Fibroblast of villous mesenchyme (primary cell): ENCODE measurements around the gene RAB4A. TPM values are rescaled to one million over a fixed set of nuclear protein-coding genes. Genes with fewer than 3 reads are reported as not detected.

Experiments used
- DNase-seq: peaks from one replicate; pipeline ENCODE4 v3.0.0-alpha.2; 2010; ENCODE audit warnings: low read depth
- H3K4me3 ChIP-seq: 2 replicates; pipeline ENCODE4 v1.5.1; 2011; ENCODE audit warnings: low read depth, mild to moderate bottlenecking, low read length
- total RNA-seq: library from RNA; depleted of rRNA; stranded (reverse); fragments of >200 nt; gene quantifications from 2 replicates; pipeline ENCODE4 v1.2.3, GENCODE V29; 2012
- TF ChIP-seq, protein P1 (sequence below): IDR thresholded peaks from 2 replicates; pipeline ENCODE4 v1.5.1; 2012; ENCODE audit warnings: low read depth, mild to moderate bottlenecking, low read length; ENCODE audit not compliant: insufficient read depth

Gene RAB4A
- total RNA-seq, 1 donor, result 18.6 TPM

GRCh38 chr1:229231754-229232119 lies 39.2 kb upstream of the RAB4A start:
- no peak overlapping the region for H3K4me3 ChIP-seq
- TF ChIP-seq, protein P1, sequence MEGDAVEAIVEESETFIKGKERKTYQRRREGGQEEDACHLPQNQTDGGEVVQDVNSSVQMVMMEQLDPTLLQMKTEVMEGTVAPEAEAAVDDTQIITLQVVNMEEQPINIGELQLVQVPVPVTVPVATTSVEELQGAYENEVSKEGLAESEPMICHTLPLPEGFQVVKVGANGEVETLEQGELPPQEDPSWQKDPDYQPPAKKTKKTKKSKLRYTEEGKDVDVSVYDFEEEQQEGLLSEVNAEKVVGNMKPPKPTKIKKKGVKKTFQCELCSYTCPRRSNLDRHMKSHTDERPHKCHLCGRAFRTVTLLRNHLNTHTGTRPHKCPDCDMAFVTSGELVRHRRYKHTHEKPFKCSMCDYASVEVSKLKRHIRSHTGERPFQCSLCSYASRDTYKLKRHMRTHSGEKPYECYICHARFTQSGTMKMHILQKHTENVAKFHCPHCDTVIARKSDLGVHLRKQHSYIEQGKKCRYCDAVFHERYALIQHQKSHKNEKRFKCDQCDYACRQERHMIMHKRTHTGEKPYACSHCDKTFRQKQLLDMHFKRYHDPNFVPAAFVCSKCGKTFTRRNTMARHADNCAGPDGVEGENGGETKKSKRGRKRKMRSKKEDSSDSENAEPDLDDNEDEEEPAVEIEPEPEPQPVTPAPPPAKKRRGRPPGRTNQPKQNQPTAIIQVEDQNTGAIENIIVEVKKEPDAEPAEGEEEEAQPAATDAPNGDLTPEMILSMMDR, result no peak
- no peak for DNase-seq

DNA sequence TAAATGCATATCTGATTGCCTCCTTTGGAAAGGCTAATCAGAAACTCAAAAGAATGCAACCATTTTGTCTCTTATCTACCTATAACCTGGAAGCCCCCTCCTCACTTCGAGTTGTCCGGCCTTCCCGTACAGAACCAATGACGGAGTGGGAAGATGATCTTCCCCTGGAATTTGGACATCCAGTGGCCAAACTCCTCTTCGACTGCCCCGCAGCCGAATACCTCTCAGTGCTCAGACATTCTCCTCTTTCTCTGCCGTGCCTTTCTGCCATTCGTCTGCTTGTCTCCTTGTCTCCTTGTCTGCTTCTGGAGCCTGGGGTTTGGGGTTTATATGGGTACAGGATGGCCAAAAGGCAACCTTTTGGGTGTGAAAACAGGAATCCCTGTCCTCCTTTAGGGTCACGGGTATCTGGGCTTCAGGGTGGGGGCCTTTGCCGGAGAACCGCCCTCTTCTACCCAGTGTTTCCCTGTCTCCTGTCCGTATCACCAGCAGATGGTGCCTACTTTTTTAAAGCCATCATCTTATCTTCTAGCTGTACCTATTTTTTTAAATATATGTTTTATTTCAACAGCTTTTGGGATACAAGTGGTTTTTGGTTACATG lies 35.9 kb upstream of the RAB4A start:
- no peak overlapping the region for H3K4me3 ChIP-seq
- no peak for DNase-seq
- TF ChIP-seq, protein P1, result no peak

DNA sequence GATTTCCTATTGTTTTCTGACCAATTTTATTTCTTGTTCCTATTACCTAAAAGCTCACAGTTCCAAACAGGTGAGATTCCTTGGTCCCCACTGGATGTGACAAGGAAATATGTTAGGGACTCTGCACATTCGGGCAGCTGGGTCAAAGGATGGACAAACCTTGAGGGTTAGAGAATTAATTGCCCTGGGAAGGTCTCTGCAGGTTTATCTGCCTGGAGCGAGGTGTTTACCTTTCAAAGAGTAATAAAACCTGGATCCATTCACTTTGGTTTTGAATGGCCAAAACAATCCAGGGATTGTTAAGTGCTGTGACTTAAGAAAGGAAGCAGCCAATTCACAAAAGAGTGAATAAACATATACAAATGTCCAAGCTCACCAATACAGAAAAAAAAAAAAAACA lies 33.6 kb upstream of the RAB4A start:
- H3K4me3 ChIP-seq, result no peak overlapping the region
- TF ChIP-seq, protein P1, result no peak
- DNase-seq, result no peak

DNA sequence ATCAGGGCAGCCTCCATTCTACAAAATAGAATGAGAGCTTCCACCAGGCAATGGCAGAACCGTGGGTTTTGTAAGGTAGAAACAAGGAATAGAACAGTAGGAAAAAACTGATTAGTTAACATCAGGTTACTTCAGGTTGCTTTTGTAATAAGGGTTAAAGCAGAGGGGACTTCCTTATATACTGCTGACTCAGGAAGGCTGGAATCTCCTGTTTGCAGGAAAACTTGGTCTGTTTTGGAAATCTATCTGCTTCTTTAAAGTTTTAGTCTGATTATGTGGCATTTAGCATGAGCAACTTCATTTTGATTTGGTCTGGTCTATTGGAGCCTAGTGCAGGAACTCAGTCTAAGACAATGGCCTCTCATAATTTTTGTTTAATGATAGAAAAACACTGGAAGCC lies 32.7 kb upstream of the RAB4A start:
- TF ChIP-seq, protein P1, result no peak
- H3K4me3 ChIP-seq, result no peak overlapping the region
- no peak for DNase-seq

DNA sequence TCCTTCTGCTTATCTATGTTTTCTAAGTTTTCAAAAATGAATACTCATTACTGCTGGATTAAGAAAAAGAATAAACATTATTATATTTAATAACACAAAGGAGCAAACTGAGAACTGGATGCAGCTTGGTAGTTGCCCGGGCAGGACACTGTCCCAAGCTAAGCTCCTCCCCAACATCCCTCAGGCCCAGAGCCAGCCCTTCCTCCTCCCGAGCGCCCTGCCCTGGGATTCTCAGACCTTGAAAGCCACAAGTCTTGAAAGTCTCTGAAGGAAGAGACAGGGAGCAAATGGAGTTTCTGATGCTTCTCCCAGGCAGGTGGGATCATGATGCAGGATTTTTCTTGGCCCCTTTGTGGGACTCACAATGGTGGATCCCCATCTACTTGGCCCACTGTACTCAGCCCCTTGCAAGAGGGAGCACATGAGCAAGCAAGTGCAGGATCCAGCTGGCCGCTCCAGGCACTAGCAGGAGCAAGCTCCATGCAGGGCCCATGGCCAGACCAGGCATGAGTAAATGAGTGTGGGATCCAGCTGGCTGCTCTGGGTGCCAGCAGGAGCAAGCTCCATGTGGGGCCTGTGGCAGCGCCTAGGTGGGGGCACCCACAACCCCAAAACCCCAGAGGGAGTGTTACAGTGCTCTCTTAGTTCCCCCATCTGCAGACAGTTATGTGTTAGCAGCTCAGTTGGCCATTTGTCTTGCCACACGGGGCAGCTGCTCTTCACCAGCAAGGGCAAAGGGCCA lies 32.1 kb upstream of the RAB4A start:
- DNase-seq, result no peak
- TF ChIP-seq, protein P1, result no peak
- H3K4me3 ChIP-seq, result no peak overlapping the region

DNA sequence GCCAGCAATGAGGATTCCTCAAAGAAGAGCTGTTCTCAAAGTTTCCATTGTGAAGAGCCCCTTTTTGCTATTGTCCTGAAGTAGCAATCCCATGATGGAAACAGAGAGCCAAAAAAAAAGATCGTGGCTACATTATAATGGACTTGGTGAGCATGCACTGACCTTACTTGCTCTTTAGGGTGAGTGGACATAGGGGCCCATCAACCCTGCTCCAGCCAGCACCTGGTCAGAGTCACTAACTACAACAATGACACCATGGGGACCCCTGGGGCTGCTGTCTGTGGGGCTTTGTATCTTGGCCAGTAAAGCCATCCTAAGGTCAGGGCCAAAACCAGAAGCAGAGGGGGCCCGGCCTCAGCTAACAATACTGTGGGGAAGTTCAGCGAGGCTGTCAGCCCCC lies 30.4 kb upstream of the RAB4A start:
- H3K4me3 ChIP-seq, result no peak overlapping the region
- DNase-seq, result no peak
- TF ChIP-seq, protein P1, result no peak

- H3K4me3 ChIP-seq, result no peak overlapping the region
- no peak for DNase-seq
- TF ChIP-seq, protein P1, result no peak
Observed at GRCh38 chr1:229241390-229241789, 29.5 kb upstream of the RAB4A start.
